Heart left ventricle (tissue), 13 donors: ENCODE data around the gene HOXB1.

Source experiments
- CTCF ChIP-seq, 12 donors: fragments of 200-600 bp; sonication (generic) in 4 of 12; IDR thresholded peaks; one replicate each; pipeline versions ENCODE4 v1.5.0 to v1.8.0; 2018 to 2022; ENCODE audit warnings: antibody characterized with exemption in 12 of 12, mild to moderate bottlenecking in 5 of 12
- POLR2A ChIP-seq, 2 donors: fragments of 450-650 bp; IDR thresholded peaks; one replicate each; pipeline ENCODE4 v1.6.1; 2017; ENCODE audit warnings: antibody characterized with exemption in 2 of 2, mild to moderate bottlenecking in 2 of 2, moderate library complexity in 2 of 2
- donor health status: ischemic (EF 13 %, LVEDD 7.1; RV severe dilation, severe dysfunction).
- donor health status: DM: no; HTN: yes; CAD: no.
- donor health status: DM: no; HTN: no; CAD: no.
- donor health status: ischemic (EF 25% LVEDD 6.9; RV normal size, moderate dysfunction).
- donor health status: ischemic (EF 25% LVEDD 5.7; RV mildly dilated, moderate dysfunction).
- donor health status: ischemic (EF 35%, LVEDD 5.7; RV mildly dilated, moderate dysfunction).
- donor health status: nonischemic (EF 11% LVEDD 7.7; RV severe dilation, severe dysfunction).
- donor health status: DM: yes; HTN: yes; CAD: no.
- donor health status: PGD.
- donor health status: ischemic (EF 29% LVEDD 5.4; RV normal size, mild dysfunction).
- donor health status: nonischemic (EF 23%, LVEDD 6.1; RV moderate dilation, normal function).

GRCh38 chr17:48559840-48560817 lies 29.3 kb upstream of the HOXB1 start:
- TF ChIP-seq CTCF (IDR thresholded peaks at IDR 0.05) = no peak
- TF ChIP-seq POLR2A (IDR thresholded peaks at IDR 0.05) = no peak
